Kidney epithelial cell (primary cell): ENCODE results near the gene OSBP2. TPM values are rescaled to one million over a fixed set of nuclear protein-coding genes. Genes with fewer than 3 reads are reported as not detected.

Experiments
- DNase-seq: peaks from one replicate; pipeline ENCODE4 v3.0.0-alpha.2; 2010; ENCODE audit warnings: low read depth
- H3K27me3 ChIP-seq: 2 replicates; pipeline ENCODE4 v1.6.0; 2011; ENCODE audit warnings: low read length; ENCODE audit not compliant: control insufficient read depth, insufficient read depth
- H3K36me3 ChIP-seq: 2 replicates; pipeline ENCODE4 v1.5.1; 2011; ENCODE audit warnings: low read length; ENCODE audit not compliant: control insufficient read depth, insufficient read depth
- H3K4me3 ChIP-seq: 2 replicates; pipeline ENCODE4 v1.5.1; 2011; ENCODE audit warnings: low read depth, mild to moderate bottlenecking, control low read depth, low read length
- CTCF ChIP-seq: IDR thresholded peaks from 2 replicates; pipeline ENCODE4 v1.5.1; 2011; ENCODE audit warnings: mild to moderate bottlenecking, moderate library complexity, low read length, control low read depth, inconsistent platforms; ENCODE audit not compliant: insufficient read depth, poor library complexity, severe bottlenecking
- total RNA-seq: library from RNA; depleted of rRNA; stranded (reverse); fragments of >200 nt; gene quantifications from 2 replicates; pipeline ENCODE4 v1.2.3, GENCODE V29; 2015

Gene OSBP2
- total RNA-seq, 1 donor from 2014 or later: 5.0 TPM

GRCh38 chr22:30908051-30908461 is 213.4 kb downstream of the OSBP2 start:
- no peak for DNase-seq
- Histone ChIP-seq H3K4me3 (no peak overlapping the region), H3K36me3 (no peaks in the 10 kb centered on the region), H3K27me3 (no peaks in the 10 kb centered on the region)
- no peak for TF ChIP-seq CTCF

- Histone ChIP-seq H3K36me3 (no peaks in the 10 kb centered on the region), H3K27me3 (no peaks in the 10 kb centered on the region), H3K4me3 (no peak overlapping the region)
- TF ChIP-seq CTCF: no peak
- DNase-seq: no peak
Observed at GRCh38 chr22:30909306-30909705, 214.6 kb downstream of the OSBP2 start.

GRCh38 chr22:30910358-30910757 is 215.7 kb downstream of the OSBP2 start:
- no peak for TF ChIP-seq CTCF
- DNase-seq: no peak
- Histone ChIP-seq H3K27me3 (no peaks in the 10 kb centered on the region), H3K36me3 (no peaks in the 10 kb centered on the region), H3K4me3 (no peak overlapping the region)

GRCh38 chr22:30918761-30919160 is 224.1 kb downstream of the OSBP2 start:
- no peaks in the 10 kb centered on the region for H3K36me3 ChIP-seq
- TF ChIP-seq CTCF: no peak
- no peak for DNase-seq
- no peak overlapping the region for H3K4me3 ChIP-seq
- peaks cover 2% of the 10 kb centered on the region for H3K27me3 ChIP-seq

GRCh38 chr22:30919973-30920372 is 225.3 kb downstream of the OSBP2 start:
- no peak for TF ChIP-seq CTCF
- no peak for DNase-seq
- Histone ChIP-seq H3K27me3 (peaks cover 2% of the 10 kb centered on the region), H3K4me3 (no peak overlapping the region), H3K36me3 (no peaks in the 10 kb centered on the region)

GRCh38 chr22:30920407-30920806 is 225.7 kb downstream of the OSBP2 start:
- Histone ChIP-seq H3K4me3 (no peak overlapping the region), H3K27me3 (peaks cover 2% of the 10 kb centered on the region), H3K36me3 (no peaks in the 10 kb centered on the region)
- DNase-seq: peak; percentile 21
- peak; percentile 95 for TF ChIP-seq CTCF
